Measurements from ENCODE around the gene COL6A1.

The COL6A1 gene

DNA sequence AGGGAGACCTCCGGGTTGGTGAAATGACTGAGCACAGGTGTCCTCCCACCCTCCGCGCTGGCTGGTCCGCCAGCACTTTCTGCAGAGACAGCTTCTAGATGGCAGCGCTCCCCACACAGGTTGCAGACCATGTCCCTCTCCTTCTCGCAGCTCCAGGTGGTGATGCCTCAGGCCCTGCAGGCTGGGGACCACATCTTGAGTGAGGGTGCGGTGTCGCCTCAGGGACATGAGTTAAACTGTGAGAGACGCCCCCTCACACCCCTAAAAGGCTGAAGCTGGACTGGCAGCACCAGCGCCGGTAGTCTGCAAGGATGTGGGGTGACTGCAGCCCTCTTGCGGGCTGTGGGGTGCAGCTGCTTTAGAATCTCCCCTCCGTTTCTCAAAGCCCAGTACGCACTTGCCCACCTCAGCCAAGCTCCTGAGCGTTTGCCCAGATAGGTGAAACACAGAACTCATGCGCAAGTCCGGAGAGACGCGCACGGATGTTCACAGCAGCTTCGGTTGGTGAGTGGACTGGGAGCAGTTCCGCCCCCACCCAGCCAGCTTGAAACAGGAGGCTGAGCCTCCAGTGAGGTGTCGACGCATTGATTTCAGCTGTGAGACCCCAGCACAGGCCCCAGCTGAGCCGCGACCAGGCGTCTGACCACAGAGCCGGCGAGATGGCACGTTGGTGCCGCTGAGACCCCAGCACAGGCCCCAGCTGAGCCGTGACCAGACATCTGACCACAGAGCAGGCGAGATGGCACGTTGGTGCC, 28.6 kb downstream of the COL6A1 start:
- TF ChIP-seq, protein P1, sequence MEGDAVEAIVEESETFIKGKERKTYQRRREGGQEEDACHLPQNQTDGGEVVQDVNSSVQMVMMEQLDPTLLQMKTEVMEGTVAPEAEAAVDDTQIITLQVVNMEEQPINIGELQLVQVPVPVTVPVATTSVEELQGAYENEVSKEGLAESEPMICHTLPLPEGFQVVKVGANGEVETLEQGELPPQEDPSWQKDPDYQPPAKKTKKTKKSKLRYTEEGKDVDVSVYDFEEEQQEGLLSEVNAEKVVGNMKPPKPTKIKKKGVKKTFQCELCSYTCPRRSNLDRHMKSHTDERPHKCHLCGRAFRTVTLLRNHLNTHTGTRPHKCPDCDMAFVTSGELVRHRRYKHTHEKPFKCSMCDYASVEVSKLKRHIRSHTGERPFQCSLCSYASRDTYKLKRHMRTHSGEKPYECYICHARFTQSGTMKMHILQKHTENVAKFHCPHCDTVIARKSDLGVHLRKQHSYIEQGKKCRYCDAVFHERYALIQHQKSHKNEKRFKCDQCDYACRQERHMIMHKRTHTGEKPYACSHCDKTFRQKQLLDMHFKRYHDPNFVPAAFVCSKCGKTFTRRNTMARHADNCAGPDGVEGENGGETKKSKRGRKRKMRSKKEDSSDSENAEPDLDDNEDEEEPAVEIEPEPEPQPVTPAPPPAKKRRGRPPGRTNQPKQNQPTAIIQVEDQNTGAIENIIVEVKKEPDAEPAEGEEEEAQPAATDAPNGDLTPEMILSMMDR (IDR thresholded peaks at IDR 0.05; ENCODE audit: low read depth, low read length, missing control alignments), result no peak

DNA sequence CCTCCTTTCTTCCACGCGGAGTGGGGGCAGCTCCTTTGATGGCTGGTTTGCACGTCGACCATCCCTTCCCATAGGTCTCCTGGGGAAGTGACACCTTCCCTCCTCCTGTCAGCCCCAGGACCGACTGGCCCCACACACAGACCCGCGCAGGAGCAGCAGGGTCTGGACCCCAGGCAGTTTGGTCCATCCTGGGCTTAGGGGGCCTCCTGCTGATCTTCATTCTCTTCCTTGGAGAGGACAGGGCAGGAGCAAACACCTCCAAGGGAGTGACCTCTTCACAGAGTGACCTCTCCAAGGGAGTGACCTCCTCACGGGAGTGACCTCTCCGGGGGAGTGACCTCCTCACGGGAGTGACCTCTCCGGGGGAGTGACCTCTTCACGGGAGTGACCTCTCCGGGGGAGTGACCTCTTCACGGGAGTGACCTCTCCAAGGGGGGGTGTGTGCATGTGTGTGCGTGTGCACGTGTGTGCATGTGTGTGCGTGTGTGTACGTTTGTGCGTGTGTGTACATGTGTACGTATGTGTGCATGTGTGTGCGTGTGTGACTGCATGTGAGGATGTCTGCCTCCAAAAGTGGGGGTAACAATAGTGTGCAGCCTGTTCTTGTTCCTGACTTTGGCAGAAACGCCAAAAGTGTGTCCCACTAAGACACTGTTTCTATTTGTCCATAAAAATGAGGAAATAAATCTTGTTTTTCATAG, 29.8 kb downstream of the COL6A1 start:
- DNase-seq (ENCODE audit: low read depth), result no peak
- no peak overlapping the region for H3K4me3 ChIP-seq (ENCODE audit: low read depth, low read length)
- TF ChIP-seq, protein P1 (IDR thresholded peaks at IDR 0.05; ENCODE audit: low read depth, low read length, missing control alignments), result no peak

More for the DNA sequence above, 28.6 kb downstream of the COL6A1 start:
- H3K4me3 ChIP-seq (ENCODE audit: low read depth, low read length), result no peak overlapping the region
- no peak for DNase-seq (ENCODE audit: low read depth)

- DNase-seq (ENCODE audit: low read depth), result no peak
- no peak overlapping the region for H3K4me3 ChIP-seq (ENCODE audit: low read depth, low read length)
- TF ChIP-seq, protein P1 (IDR thresholded peaks at IDR 0.05; ENCODE audit: low read depth, low read length, missing control alignments), result no peak
These were observed 30.6 kb downstream of the COL6A1 start for GRCh38 chr21:46012154-46012553.

- TF ChIP-seq, protein P1 (IDR thresholded peaks at IDR 0.05; ENCODE audit: low read depth, low read length, missing control alignments), result no peak
- no peak overlapping the region for H3K4me3 ChIP-seq (ENCODE audit: low read depth, low read length)
- DNase-seq (ENCODE audit: low read depth), result no peak
These were observed 33.3 kb downstream of the COL6A1 start for GRCh38 chr21:46014828-46015227.

GRCh38 chr21:46017148-46017547, 35.6 kb downstream of the COL6A1 start:
- DNase-seq (ENCODE audit: low read depth), result no peak
- TF ChIP-seq, protein P1 (IDR thresholded peaks at IDR 0.05; ENCODE audit: low read depth, low read length, missing control alignments), result no peak

DNA sequence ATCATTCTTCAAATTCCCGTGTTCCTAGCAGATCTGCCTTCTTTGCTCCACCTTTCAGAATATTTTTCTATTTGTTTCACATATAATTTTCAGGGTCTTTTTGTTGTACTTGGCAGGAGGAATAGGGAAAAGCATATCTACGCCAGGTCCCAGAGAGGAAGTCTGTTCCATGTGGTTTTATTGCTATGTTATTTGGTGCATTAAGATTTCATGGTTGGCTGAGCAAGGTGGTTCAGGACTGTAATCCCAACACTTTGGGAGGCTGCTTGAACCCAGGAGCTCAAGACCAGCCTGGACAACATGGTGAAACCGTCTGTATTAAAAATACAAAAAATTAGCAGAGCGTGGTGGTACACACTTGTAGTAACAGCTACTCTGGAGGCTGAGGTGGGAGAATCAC, 36.1 kb downstream of the COL6A1 start:
- no peak overlapping the region for H3K4me3 ChIP-seq (ENCODE audit: low read depth, low read length)
- no peak for DNase-seq (ENCODE audit: low read depth)
- TF ChIP-seq, protein P1 (IDR thresholded peaks at IDR 0.05; ENCODE audit: low read depth, low read length, missing control alignments), result no peak

More at GRCh38 chr21:46017148-46017547, 35.6 kb downstream of the COL6A1 start:
- H3K4me3 ChIP-seq (ENCODE audit: low read depth, low read length), result no peak overlapping the region
